Gastroesophageal sphincter (tissue), 3 donors: ENCODE measurements around the gene MCF2L2.

Experiments
- EP300 ChIP-seq: sonication (generic); formaldehyde crosslinking; IDR thresholded peaks from one replicate; pipeline ENCODE4 v1.6.1; 2017; ENCODE audit warnings: antibody characterized with exemption, mild to moderate bottlenecking
- POLR2A ChIP-seq, 2 donors: fragments of 450-650 bp; IDR thresholded peaks; one replicate each; pipeline ENCODE4 v1.6.1; 2017; ENCODE audit warnings: antibody characterized with exemption in 2 of 2, mild to moderate bottlenecking in 2 of 2, moderate library complexity in 1 of 2
- POLR2AphosphoS5 ChIP-seq: sonication (generic); formaldehyde crosslinking; IDR thresholded peaks from one replicate; pipeline ENCODE4 v1.6.1; 2017; ENCODE audit warnings: antibody characterized with exemption
- TF ChIP-seq, protein P1 (sequence below), 4 experiments: fragments of 200-600 bp in 2 of 4; fragments of 450-650 bp in 2 of 4; sonication (generic) in 1 of 4; IDR thresholded peaks; one replicate each; pipeline ENCODE4 v1.5.1; 2017 to 2019; ENCODE audit warnings: antibody characterized with exemption in 4 of 4, mild to moderate bottlenecking in 2 of 4, moderate library complexity in 2 of 4

DNA sequence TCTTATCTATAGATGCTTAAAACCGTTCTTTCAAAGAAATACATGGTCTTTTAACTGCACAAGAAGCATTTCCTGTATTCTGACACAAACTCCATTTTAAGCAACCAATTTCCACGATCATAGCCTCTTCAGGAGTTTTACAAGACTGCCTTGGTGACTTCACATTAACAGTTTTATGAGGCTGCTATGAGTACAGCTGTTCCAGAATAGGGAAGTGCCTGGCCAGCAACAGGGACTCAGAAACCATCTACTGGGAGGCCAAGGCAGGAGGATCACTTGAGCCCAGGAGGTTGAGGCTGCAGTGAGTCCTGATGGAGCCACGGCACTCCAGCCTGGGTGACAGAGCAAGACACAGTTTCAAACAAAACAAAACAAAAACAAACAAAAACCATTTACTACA is 96.9 kb downstream of the MCF2L2 start:
- TF ChIP-seq POLR2AphosphoS5: no peak
- TF ChIP-seq, protein P1, sequence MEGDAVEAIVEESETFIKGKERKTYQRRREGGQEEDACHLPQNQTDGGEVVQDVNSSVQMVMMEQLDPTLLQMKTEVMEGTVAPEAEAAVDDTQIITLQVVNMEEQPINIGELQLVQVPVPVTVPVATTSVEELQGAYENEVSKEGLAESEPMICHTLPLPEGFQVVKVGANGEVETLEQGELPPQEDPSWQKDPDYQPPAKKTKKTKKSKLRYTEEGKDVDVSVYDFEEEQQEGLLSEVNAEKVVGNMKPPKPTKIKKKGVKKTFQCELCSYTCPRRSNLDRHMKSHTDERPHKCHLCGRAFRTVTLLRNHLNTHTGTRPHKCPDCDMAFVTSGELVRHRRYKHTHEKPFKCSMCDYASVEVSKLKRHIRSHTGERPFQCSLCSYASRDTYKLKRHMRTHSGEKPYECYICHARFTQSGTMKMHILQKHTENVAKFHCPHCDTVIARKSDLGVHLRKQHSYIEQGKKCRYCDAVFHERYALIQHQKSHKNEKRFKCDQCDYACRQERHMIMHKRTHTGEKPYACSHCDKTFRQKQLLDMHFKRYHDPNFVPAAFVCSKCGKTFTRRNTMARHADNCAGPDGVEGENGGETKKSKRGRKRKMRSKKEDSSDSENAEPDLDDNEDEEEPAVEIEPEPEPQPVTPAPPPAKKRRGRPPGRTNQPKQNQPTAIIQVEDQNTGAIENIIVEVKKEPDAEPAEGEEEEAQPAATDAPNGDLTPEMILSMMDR (IDR thresholded peaks at IDR 0.05): no peak
- TF ChIP-seq POLR2A (IDR thresholded peaks at IDR 0.05): no peak
- no peak for TF ChIP-seq EP300
